COR-L47 (cell line): ENCODE results near the gene HOXB2.
A peak's percentile ranks its signal among the peaks of the same experiment; 100 is the strongest.

Experiments used
- DNase-seq: peaks from one replicate; lab custom pipeline; 2025; lab: John Stamatoyannopoulos, UW

HOXB2 gene

DNA sequence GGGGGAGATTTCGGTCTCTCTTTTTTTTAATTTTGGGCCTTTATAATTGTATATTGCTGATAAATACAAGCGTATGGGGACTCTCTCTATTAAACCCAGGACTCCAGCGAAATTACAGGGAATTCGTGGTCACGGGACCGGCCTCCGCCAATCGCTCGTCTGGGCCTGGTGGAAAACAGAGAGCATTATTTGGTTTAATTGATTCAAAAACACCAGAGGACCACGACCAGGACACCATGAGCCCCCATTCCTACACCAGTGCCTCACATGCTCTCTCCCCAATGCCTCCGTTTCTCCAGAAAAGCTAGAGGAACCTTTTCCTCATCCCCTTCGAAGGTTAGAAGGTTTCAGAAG, at the start of gene HOXB2:
HOXB2 (minus strand) TSS at position 88 of the 354 bp plus-strand sequence. CDS start 198 bp downstream, outside the sequence.
- no peak for DNase-seq

DNA sequence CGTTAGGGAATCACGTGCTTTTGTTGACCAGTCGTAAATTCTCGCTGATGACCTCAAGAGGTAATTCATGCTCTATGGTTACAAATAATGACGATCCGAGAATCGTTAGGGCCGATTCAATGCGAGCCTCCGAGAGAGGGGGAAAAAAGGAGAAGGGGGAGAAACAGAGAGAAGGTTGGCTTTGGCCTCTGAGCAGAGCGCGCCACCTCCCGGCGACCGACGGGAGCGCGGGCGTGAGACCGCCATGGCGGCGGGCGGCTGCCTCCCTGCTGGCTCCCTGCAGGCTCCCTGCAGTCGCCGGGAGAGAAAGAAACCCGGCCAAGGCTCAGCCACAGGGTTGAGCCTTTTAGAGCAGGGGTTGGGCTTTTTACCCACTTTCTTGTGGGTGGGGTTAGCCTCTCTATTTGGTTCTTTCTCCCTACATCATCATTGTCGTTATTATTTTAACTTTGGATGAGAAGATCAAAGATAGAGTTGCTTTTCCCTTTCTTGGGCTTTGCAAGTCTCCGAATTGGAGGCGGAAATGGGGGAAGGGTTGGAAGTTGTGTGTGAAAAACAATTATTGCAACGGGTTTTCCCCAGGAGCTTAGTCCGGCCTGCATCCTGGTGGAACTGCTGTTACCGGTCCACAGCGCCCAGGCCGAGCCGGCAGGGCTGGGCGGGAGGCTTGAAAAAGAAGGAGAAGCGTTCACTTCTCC, 49.1 kb upstream of the HOXB2 start:
- peak; percentile 88 for DNase-seq

DNA sequence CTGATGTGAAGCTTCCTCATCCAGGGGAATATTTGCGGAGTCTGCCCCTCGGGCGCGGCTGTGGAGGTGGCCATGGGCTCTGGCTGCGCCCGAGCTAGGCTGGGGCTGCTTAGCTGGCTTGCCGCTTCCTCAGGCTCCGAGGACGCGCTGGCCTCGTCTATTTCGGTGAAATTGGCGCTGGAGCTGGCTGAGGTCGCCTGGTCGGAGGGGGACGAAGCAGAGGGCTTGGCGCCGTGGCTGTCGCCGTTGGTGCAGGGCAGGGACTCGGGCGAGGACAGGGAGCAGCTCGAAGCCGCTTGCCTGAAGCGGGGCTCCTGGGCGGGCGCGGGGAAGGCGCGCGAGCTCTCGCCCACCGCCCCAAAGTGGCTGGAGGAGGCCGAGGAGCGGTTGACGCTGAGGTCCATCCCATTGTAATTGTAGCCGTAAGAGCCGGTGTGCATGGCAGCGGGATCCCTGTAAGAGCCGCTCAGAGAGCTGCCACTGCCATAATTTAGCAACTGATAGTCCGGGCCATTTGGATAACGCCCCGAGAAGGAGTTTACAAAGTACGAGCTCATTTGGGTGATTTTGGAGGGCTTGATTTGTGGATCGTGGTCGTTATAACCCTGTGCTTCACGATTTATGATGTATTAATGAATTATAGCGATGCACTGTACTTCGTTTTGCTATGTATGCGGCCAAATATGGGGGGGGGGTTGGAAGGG, 48.4 kb upstream of the HOXB2 start, which contains the start of gene HOXB5:
HOXB5 (minus strand) TSS at position 654 of the 704 bp plus-strand sequence; CDS start at position 557, 97 bp downstream.
- no peak for DNase-seq

DNA sequence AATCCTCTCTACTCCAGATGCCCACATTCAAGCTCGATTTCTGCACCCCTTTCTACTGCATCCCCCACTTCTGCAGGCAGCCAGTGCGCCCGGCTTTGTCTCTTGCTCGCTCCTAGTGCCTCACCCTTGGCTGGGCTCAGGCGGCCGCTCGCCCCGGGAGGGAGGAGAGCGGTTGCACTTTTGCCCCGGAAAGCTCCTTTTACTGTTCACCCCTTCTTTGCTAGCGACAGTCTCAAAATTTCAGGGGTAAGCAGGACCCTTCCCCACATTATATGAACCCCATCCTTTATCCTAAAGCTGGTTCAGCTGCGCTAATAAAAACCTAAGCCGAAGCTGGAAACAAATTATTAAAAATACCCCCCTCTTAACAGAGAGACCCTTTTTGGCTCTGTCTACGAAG, 47.7 kb upstream of the HOXB2 start:
- DNase-seq: no peak

DNA sequence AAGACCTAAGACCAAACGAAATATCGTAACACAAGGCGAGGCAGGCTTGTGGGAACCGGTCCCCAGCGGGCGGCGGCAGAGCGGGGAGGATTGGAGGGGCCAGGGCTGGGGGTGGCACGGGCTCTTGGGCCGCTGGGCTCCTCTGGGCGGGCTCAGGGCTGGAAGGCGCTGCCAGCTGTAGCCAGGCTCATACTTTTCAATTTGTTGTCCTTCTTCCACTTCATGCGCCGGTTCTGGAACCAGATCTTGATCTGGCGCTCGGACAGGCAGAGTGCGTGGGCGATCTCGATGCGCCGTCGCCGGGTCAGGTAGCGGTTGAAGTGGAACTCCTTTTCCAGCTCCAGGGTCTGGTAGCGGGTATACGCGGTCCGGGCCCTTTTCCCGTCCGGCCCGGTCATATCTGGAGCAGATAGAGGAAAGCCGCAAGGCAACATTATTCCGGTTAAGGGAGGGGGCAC, 47.2 kb upstream of the HOXB2 start:
- no peak for DNase-seq

DNA sequence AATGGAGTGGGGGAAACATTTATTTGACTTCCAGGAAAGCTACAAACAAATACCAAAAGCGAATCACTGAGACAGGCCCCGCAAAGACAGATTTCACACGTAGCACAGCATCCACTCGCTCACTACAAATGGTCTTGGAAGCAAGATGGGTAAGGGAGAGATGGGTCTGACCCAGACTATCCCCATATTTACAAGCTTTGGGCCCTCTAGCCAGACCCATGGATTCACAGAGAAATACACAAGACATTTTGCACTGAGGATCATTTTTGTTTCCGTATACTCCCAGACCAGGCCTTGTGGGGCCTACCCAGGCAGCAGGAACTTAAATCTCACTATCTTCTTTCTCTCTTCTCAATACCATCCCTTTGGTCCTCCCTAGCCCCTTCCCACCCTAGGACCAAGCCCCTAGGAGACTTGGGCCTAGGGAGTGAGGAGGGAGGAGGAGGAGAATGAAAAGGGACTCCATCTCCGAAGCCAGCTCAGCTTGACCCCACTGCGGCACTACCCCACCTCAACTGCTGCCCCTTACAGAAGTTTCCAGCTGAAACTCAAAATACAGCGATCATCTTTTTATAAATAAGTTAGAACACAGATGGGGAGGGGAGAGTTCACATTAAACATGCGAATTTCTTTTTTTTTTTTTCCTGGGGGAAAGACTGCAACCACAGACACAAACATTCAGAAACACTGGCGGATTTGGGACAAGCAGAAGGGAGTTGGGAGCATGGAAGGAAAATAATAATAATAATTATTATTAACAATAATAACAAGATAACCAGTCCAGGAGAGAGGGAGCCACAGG, 46.5 kb upstream of the HOXB2 start:
- DNase-seq: no peak

DNA sequence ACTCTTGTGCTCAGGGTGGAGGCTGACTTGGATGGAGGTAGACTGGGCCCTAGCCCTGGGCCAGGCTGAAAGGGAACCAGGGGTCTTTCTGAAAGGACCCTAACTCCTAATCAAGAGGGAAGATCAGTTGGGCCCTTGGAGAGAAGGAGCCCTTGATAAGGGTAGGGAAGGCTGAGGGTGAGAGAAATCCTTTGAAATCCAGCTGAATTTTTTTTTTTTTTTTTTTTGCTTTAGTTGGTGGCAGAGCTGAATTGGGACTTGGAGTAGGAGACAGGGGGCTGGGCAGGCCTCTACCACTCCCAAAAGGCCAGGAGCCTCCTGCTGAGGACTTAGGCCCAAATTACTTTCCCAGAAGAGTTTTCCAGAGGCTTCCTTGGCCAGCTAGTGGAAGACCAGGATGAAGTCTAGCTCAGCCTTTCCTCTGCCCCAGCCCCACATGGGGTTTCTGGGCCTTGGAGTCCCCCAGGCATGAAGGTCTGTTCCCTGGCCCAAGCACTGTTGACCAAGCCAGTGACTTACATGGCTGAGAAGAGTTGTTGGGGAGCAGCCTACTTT, 45.8 kb upstream of the HOXB2 start:
- no peak for DNase-seq

DNA sequence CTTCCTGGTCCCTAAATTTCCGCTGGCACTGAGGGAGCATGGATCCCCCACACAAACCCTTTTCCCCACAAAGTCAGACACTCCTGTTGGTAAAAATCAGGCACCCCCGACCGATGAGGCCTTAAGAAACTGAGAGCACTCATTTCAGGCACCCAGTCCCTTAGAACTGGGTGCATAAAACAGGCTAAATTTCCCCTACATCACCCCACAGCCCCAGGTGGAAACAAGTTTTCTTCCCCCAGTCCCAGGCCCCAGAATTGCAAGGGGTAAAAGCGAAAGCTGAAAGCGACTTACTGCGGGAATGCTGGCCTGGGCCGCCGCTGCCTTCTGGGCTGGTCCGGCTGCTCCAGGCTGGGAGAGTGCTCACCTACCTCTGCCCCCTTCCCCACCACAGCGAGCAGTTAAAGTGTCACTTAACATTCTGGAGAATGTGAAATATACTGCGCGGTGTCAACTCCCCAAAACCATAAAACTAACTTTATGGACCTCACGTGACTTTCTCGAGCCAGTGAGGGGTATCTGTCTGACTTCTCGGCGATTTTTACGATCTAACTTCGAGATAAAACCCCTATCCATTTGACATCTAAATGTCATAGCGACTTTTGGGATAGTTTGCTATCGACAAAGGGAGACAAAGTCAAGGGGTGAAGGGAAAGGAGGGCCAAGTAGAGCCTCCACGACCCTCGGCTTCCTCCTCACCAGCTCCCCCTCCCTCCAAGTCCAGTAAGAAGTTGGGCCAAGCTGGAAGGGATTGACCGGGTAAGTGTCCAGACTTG, 45.1 kb upstream of the HOXB2 start, which contains the start of gene HOXB3:
HOXB3 (minus strand) TSS at position 411 of the 776 bp plus-strand sequence. CDS start 37,767 bp downstream, outside the sequence.
- no peak for DNase-seq

DNA sequence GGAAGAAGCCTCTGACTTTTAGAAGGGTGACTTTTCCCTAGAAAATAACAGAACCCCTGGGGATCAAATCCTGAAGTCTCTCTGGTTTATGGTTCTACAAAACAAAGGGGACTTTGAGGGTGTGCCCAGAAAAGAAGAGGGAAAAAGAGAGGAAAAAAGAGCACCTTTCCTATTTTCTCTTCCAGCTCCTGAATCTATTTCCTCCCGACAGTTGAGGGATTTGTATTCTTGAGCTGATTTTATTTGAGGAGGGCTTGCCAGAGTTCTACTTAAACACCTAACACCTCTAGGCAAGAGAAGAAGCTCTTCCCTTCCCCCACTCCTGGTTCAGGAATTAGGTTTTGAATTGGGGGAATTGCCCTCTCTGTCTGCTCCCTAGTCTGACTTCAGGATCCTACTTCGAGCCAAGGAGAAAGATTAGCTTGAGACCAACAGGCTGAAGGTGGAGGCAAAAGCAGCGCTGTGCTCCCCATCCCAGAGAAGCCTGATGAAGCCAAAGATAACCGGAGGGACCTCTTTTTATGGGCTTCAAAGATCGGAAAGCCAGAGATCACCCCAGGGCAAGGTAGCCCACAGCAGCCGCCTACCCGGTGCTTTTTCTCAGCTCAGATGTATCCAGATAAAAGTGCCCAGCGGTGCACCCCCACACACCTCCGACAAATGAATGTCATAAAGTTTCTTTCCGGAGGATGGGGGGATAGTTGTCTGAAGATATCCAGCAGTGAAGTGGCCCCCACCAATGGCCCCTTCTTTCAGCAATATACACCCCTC, 44.3 kb upstream of the HOXB2 start:
- no peak for DNase-seq

DNA sequence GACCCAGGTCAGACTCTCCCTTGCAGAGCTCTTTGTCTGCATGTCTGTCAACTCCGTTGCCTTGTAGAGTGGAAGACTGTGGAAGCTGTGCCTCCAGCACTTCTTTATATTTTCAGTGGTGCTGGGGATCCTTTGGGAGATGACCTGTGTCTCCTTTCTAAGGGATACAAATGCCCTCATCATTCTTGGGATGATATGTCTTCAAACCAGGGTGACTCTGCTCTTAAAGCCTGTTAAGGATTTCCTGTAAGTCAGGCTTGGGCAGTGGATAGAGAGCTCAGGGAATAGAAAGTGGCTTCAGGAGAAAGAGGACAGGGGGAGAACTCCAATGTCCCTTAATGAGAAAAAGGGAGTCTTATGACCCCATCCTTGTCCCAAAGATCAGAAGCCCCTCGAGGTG, 43.6 kb upstream of the HOXB2 start:
- DNase-seq: no peak

DNA sequence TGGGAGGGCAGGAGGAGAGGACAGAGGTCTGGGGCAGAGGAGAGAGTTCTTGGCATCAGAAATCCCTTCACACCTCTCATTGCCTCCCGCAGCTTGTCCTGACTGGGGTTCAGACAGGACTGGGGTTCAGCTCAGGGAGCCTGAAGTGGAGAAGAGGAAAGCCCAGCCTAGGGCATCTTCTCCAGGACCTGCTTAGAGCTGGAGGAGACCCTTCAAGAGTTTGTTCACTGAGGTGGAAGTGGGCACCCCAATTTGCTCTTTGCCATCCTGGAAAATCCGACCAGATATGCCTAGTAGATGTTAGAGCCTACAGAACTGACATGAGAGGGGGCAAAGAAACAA, 43.1 kb upstream of the HOXB2 start:
- no peak for DNase-seq

DNA sequence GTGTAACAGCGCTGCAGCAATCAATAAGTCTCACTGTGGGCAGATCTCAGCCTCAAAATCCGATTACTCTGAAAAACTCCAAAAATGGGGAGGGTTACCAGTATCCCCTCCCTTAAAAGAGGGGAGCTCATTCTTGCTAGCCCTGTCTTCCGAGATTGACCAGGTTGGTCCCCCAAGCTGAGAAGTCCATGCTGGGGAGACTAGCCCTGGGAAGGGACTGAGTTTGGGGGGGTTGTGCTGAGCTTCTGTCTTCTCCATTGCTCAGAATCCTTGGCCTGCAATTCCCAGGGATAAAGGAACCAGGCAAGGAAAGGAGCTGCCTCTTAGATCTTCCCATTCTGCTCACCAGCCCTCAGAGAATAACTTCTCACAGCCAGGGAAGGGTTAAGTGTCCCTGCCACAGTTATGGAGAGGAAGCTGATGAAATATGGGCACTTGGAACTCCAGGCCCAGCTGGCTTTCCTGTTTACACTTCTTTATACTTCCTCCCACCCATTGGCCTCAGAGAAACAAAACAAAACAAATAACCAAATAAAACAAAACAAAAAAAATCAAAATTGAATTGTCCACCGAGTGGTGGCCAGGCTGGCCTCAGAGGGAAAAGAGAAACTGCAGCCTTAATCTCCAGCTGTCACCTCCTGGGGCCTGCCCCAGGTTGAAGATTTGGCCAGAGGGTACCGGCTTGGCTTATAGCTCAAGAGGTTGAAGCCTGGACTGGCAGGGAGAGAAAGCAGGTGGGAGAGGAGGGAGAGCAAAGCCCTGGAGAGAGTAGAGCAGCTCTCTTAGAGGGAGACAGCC, 42.6 kb upstream of the HOXB2 start:
- DNase-seq: peak; percentile 32

DNA sequence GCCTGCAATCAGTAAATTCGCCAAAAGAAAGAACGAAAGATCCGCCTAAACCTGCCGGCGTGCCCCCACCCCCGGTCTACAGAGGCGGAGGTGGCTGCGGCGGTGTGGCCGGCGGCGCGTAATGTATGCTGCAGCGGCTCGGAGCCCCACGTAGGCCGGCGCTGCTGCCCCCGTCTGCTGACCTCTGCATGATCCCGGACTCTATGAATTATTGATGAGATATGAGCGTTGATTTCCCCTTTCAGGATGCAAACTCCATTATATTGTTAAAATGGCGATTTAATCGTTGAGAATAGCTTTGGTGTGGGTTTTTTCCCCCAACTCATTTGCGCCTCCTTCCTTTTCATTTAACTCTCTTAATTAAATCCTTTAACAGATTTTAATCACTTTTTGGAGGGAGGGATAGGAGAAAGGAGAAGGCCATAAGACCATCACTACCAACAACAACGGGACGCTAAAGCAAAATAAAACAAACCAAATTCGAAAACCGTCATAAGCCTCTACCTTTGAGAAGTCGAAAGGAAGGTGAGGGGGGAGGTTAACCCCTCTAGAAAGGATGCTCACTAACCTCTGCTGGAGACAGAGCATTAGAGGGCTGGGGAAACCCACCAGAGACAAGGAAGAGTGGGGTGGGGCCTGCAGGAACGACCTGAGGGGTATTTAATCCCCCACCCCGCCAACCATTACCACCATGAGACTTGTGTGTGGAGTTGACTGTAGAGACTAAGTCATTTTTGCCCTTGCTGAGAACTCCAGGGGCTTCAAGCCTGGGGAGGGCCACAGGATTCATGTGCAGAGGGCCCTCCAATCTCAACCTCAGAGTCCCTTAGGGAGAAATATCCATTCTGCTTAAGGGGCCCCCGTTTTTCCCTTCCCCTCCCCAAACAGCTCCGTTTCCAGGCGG, 41.7 kb upstream of the HOXB2 start:
- no peak for DNase-seq

DNA sequence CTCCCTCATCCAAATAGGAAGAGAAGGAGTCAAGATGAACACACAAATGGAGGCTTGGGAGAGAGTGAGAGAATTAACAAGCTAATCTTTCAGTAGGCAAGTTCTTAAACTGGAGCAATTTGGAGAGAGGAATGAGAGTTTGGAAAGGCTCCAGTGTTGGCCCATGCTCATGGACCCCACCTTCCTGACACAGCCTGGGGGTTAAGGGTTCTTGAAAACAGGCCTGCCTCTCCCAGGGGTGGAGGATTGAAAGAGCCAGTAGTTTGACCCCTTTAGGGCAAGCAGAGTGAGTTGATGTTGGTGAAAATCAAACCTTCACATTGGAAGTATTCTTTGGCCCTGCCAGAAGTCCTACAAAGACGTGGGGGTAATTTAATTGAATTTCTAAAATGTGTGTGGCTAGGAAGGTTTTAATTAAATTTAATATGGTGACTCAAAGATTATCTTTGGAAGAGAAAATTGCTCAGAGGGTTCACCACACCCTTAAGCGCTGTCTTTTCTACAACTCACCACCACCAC, 39.4 kb upstream of the HOXB2 start:
- DNase-seq: no peak

DNA sequence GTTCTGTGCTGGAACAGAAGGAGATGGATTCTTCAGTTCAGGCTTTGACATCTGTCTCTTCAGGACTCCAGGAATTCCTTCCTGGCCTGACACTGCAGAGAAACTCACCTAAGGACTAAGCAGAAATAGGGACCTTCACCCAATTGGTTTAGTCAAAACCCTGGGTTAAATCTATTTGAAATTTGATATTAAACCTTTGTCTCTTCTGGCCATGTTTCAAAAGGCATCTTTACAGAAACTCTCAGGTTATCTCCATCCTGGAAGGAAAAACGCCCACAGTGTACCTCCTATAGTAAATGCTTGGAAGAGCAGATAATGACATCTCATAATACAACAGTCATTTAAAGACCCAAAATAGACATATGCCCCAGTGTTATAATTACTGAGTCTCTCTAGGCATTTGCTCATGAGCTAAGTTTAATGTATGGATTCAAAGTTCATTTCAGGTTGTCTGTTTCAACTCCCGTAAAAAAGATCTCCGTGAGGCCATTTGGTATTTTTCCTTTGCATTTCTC, 38.9 kb upstream of the HOXB2 start:
- DNase-seq: no peak

DNA sequence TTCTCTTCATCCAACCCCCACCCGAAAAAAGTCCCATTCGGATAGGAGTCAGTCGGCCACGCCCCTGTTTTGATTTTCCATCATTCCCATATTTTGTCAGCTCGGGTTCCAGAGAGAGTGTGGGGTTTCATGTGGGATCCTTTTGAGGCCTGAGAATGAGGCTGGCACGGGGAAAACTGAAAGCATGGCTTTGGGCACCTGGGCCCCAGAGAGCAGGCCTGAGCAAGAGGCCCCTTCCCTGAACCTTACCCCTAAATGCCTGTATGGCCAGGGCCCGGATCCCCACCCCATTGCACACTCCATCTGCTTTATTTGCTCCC, 37.8 kb upstream of the HOXB2 start:
- DNase-seq: no peak

DNA sequence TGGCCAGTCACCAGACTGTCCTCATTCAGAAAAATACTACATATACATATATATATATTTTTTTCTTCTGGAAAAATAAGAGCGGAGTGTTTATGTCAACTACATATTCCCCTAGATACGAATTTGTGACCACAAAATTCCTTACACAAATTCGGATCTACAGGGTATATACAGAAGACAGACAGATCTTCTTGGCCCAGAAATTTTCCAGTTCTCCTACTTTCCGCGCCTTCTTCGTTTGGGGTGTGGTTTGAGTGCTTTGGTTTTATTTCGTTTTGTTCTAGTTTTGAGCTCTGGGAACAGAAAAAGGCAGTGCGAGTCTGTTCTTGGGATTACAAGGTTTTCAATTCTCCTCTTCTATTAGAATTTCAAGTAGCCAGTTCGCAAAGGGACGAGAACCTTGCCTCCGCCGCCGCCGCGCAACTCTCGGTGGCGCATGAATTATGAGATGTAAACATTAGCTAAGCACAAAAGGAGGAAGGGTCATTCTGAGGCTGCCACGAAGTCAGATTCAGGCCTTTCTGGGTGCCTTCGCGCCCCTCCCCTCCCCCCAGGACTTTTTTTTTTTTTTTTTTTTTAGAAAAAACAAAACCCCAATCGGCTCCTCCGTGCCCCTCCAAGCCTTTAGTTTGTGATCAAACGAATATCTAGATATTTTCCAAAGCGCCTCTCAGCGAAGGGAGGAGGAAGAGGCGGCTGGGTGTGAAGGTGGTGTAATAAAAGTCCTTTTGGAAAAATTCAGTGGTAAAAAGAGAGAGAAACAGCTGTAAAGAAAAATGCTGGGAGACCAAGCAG, 35.0 kb upstream of the HOXB2 start:
- DNase-seq: no peak

DNA sequence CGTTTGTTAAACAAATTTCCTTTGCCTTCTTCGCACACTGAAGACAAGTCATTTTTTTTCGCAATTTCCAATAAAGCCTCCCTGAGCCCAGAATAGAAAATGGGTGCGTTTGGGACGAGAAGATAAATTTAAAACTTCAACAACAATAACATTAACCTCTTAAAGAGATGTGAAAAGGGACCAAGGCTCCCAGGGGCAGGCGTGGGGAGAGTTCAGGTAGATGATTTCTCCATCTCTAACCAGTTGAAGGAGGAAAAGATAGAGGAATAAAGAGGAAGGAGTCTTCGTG, 34.5 kb upstream of the HOXB2 start:
- DNase-seq: no peak
